Activated CD8-positive, alpha-beta T cell treated with anti-CD3 and anti-CD28 coated beads, Interleukin-2, amount 10 ng/mL, durations not matched to agents 7 days and 5 days (primary cell): ENCODE results near the gene PPP1R3F. TPM values are rescaled to one million over a fixed set of nuclear protein-coding genes. Genes with fewer than 3 reads are reported as not detected.

Experiments used
- ATAC-seq: fragments of 150-1000 bp; cut with Tn5 transposase; one replicate; pipeline ENCODE4 v1.10.0; 2021; ENCODE audit warnings: moderate library complexity
- CTCF ChIA-PET: fragments of 350-600 bp; sonication (Branson Sonifier 250); formaldehyde crosslinking; loops from one replicate; lab custom pipeline; 2021; ENCODE audit warnings: antibody characterized with exemption; lab: Charles Lee
- POLR2A ChIA-PET: fragments of 350-600 bp; sonication (Branson Sonifier 250); formaldehyde crosslinking; loops from one replicate; lab custom pipeline; 2021; ENCODE audit warnings: antibody characterized with exemption; lab: Charles Lee
- DNase-seq: peaks from one replicate; pipeline ENCODE4 v3.0.0-alpha.2; 2020
- H3K27ac Mint-ChIP-seq: one replicate; pipeline ENCODE4 v1.8.0; 2021; ENCODE audit warnings: mild to moderate bottlenecking, mixed read lengths
- H3K27me3 Mint-ChIP-seq: one replicate; pipeline ENCODE4 v1.8.0; 2021; ENCODE audit warnings: low read depth, mixed read lengths
- H3K36me3 Mint-ChIP-seq: one replicate; pipeline ENCODE4 v1.8.0; 2021; ENCODE audit warnings: low read depth, mixed read lengths
- H3K4me1 Mint-ChIP-seq: one replicate; pipeline ENCODE4 v1.8.0; 2021; ENCODE audit warnings: low read depth, mixed read lengths
- H3K4me3 Mint-ChIP-seq: one replicate; pipeline ENCODE4 v1.8.0; 2021; ENCODE audit warnings: mild to moderate bottlenecking, mixed read lengths
- H3K9me3 Mint-ChIP-seq: one replicate; pipeline ENCODE4 v1.8.0; 2022; ENCODE audit warnings: mixed read lengths; ENCODE audit not compliant: insufficient read depth
- total RNA-seq, 2 experiments: library from RNA; stranded (reverse); gene quantifications; one replicate each; pipeline ENCODE4 v1.2.3, GENCODE V29; 2021

The PPP1R3F gene
- total RNA-seq, 2 experiments from 2014 or later, result 8.0 to 8.5 TPM

DNA sequence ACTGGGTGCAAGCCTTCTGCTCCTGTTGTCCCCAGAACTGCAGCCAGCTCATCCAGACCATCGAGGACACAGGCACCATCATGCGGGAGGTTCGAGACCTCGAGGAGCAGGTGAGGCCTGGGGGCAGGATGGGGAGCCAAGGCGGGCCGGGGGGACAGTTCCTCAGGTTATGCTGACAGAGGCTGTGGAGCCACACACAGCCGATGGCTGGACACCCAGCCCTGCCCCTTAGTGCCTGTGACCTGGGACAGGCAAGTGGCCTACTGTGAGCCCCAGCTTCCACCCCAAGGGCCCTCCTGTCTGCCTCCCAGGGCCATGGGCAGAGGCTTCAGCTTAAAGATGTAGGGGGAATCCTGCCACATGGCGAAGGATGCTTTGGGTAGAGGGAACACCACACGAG lies 20.0 kb upstream of the PPP1R3F start:
- ATAC-seq (no peak), DNase-seq (no peak)
- peaks cover 14% of the 10 kb centered on the region for H3K4me1 Mint-ChIP-seq
- H3K9me3 Mint-ChIP-seq, result no peaks in the 10 kb centered on the region
- H3K27ac Mint-ChIP-seq, result peak overlapping the region; percentile 11
- ChIA-PET POLR2A (interaction anchor here (0.6 to 1.4 kb wide), 3 partner anchors 9 to 83 kb away, joined by 3 to 4 read pairs (median 4); no protein-coding TSS in a partner anchor), CTCF (no interaction called here)
- no peaks in the 10 kb centered on the region for H3K27me3 Mint-ChIP-seq
- peaks cover 28% of the 10 kb centered on the region for H3K36me3 Mint-ChIP-seq
- no peak overlapping the region for H3K4me3 Mint-ChIP-seq

DNA sequence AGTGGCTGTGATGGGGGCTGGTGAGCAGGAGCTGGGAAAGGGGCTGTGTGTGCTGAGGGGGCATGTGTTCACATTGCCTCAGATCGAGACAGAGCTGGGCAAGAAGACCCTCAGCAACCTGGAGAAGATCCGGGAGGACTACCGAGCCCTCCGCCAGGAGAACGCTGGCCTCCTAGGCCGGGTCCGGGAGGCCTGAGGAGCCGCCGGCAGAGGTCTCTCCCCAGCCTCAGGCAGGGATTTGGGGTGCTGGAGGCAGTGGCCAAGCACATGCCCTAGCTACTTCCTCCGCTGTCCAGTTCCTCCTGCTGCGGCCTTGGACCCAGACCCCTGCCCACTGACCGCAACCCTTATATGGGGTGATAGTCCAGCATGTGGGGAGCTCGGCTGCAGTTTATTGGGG lies 19.5 kb upstream of the PPP1R3F start:
- DNase-seq, result no peak
- CTCF ChIA-PET, result no interaction called here
- POLR2A ChIA-PET, result no interaction called here
- Mint-ChIP-seq H3K27me3 (no peaks in the 10 kb centered on the region), H3K9me3 (no peaks in the 10 kb centered on the region), H3K27ac (peak overlapping the region; percentile 11), H3K4me3 (no peak overlapping the region), H3K4me1 (peaks cover 14% of the 10 kb centered on the region), H3K36me3 (peaks cover 26% of the 10 kb centered on the region)
- ATAC-seq, result no peak

DNA sequence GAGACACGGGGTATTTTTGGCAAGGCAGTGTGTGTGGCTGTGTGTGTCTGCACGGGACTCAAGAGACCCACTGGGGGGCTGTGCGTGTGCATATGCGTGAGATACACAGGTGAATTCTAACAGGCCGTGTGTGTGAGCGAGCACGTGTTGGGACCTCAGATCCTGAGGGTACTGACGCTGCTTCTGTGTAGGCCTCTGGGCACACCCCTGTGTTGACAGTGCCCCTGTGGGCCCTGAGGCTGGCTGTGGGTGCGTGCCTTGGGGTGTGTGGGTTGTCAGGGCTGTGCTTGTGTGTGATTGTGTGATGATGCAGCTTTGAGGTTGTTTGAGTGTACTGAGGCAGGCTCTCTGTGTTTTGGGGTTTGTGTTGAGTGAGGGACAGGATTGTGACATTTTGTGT lies 19.0 kb upstream of the PPP1R3F start:
- peak overlapping the region; percentile 70 for H3K27ac Mint-ChIP-seq
- H3K27me3 Mint-ChIP-seq, result no peaks in the 10 kb centered on the region
- CTCF ChIA-PET, result no interaction called here
- no peak overlapping the region for H3K4me3 Mint-ChIP-seq
- peaks cover 14% of the 10 kb centered on the region for H3K4me1 Mint-ChIP-seq
- DNase-seq (no peak), ATAC-seq (no peak)
- POLR2A ChIA-PET, result no interaction called here
- H3K36me3 Mint-ChIP-seq, result peaks cover 26% of the 10 kb centered on the region
- H3K9me3 Mint-ChIP-seq, result no peaks in the 10 kb centered on the region

DNA sequence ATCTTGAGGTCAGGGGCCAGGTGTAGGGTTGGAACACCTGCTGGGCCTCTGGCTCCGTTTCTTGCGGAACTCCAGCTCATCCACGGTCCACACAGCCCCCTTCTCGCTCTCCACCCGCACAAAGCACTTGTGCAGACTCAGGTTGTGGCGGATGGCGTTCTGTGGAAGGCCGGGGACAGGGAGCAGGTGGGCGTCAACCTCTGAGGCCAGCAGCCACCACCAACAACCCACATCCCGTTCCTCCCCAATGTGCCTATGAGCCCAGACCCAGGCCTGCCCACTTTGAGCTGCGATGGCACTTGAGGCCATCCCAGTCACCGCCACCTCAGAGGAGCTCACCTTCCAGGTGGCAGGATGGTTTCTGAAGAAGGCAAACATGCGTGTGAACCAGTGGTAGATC lies 18.3 kb upstream of the PPP1R3F start:
- Mint-ChIP-seq H3K9me3 (no peaks in the 10 kb centered on the region), H3K4me3 (no peak overlapping the region), H3K36me3 (peaks cover 26% of the 10 kb centered on the region), H3K27ac (no peak overlapping the region), H3K27me3 (no peaks in the 10 kb centered on the region), H3K4me1 (peaks cover 14% of the 10 kb centered on the region)
- ChIA-PET POLR2A (no interaction called here), CTCF (no interaction called here)
- DNase-seq (no peak), ATAC-seq (no peak)

DNA sequence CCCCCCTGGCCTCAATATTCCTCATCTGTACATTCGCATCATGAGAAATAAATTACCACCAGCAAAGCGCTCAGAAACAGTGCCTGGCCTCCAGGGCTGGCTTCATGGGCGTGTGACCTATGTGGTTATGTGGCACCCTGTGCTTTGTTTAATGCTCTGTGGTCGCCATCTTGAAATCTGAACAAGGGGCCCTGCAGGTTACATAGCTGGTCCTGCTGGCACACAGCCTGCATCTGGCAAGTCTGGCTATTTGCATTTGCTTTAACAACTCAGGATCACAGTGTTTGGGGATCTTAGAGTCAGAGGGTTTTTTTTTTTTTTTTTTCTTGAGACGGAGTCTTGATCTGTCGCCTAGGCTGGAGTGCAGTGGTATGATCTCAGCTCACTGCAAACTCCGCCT lies 15.0 kb upstream of the PPP1R3F start:
- no peak for ATAC-seq
- Mint-ChIP-seq H3K4me1 (peaks cover 31% of the 10 kb centered on the region), H3K4me3 (no peak overlapping the region), H3K36me3 (peaks cover 18% of the 10 kb centered on the region), H3K27me3 (no peaks in the 10 kb centered on the region), H3K27ac (no peak overlapping the region), H3K9me3 (no peaks in the 10 kb centered on the region)
- POLR2A ChIA-PET, result no interaction called here
- CTCF ChIA-PET, result no interaction called here
- DNase-seq, result no peak

DNA sequence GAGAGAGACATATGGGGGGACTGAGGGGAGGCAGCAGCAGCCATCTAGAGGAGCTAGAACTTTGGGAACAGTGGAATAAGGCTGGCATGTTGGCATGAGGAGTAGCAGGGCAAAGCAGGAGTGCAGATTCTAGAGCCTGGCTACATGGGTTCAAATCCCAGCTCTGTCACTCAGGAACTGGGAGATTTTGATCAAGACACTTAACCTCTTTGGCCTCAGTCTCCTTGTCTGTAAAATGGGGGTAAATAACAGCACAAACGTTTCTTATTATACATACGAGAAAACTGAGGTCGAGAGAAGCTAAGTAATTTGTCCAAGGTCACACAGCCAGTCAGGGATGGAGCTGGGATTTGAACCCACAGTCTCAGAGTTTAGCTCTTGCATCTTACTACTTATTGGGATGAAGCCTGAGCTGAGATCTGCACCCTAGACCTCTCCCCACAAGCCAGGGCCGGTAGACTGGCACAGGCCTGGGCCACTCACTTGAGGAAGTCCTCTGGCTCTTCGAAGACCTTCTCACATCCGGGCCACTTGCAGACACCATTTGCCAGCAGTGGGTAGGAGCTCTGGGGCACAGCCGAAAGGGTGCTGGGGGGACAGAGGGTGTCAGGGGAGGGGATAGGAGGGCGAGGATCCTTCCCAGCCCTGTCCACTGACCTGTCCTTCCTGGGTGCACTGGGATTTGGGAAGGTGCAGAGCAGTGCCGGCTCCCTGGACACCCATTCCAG lies 13.2 kb upstream of the PPP1R3F start:
- Mint-ChIP-seq H3K27me3 (no peaks in the 10 kb centered on the region), H3K9me3 (no peaks in the 10 kb centered on the region), H3K4me1 (peaks cover 24% of the 10 kb centered on the region), H3K4me3 (no peak overlapping the region), H3K27ac (peak overlapping the region; percentile 25), H3K36me3 (peaks cover 9% of the 10 kb centered on the region)
- DNase-seq (no peak), ATAC-seq (no peak)
- ChIA-PET POLR2A (interaction anchor here (1.9 kb wide), 1 partner anchor 12 kb away, joined by 7 read pairs; no protein-coding TSS in a partner anchor), CTCF (interaction anchor here (1.1 kb wide), 1 partner anchor 63 kb away, joined by 3 read pairs; no protein-coding TSS in a partner anchor)

DNA sequence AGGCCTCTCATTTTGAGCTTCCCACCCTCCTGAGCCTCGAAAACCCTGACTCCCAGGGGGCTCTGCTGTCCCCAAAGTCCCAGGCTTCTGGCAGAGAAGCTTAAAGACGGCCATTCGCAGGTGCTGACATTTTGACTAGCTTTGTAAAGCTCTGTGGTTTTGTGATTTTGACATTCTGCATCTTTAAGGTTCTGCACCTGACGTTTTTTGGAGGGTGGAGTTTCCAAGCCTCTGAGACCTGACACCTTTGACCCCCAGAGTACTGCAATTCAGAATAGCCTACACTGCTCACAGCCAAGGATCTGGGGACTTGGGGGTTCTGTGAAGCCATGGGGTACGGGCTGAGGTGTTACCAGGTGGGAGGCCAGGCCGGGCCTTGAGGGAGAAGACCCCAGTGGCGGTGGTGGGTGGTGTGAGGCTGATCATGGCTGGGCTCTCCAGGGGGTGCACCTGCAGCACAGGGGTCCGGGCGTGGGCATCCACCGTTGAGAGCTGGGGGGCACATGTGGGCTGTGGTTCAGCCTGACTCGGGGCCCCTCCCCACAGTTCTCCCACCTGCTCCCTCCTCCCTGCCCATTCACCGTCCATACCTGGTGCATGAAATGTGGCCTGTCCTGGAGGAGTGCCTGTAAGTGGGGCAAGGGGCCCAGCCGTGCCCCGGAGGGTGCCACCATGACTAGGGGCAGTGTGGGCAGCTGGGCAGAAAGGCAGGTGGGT lies 12.4 kb upstream of the PPP1R3F start:
- ATAC-seq (no peak), DNase-seq (no peak)
- ChIA-PET CTCF (interaction anchor here (1.1 kb wide), 1 partner anchor 64 kb away, joined by 3 read pairs; no protein-coding TSS in a partner anchor), POLR2A (interaction anchor here (1.9 kb wide), 1 partner anchor 11 kb away, joined by 7 read pairs; no protein-coding TSS in a partner anchor)
- peaks cover 28% of the 10 kb centered on the region for H3K4me1 Mint-ChIP-seq
- H3K4me3 Mint-ChIP-seq, result no peak overlapping the region
- H3K27ac Mint-ChIP-seq, result peak overlapping the region; percentile 39
- H3K9me3 Mint-ChIP-seq, result no peaks in the 10 kb centered on the region
- H3K27me3 Mint-ChIP-seq, result no peaks in the 10 kb centered on the region
- H3K36me3 Mint-ChIP-seq, result peaks cover 11% of the 10 kb centered on the region

DNA sequence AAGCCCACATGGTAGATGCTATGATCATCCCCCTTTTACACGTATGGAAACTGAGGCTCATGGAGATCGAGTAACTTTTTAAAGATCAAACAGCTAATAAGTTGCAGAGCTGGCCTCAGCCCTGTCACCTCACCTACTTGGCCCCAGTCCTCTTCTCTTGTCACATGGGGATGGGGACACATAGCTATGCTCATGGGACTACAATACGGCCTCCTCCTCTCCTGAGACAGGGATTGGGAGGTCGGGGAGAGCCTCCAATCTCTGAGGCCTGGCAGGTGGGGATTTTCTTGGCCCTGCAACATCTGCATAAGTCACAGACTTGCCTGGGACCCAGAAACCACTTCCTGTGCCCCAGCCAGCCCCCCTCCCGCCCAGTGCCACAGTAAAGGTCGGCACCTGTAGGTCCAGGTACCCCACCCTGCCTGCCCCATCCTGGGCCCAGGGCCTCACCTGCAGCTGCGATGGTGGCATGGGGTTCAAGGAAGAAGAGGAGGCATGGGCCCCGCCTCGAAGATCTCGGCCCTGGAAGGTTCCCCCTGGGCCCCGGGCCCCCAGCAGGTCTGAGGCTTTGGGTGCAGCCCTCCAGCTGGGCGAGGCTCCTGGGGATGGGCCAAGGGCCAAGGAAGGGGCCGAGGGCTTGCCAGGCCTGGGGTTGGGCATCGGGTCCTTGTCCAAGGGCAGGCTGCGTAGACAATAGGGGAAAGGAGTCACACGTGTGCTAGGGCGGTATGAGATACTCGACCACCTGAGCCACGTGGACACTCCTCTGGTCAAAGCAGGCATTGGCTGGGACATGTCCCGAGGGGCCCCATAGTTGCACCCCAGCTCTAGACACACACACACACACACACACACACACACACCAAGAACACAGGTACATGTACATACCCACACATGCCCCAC lies 11.5 kb upstream of the PPP1R3F start:
- Mint-ChIP-seq H3K36me3 (peaks cover 6% of the 10 kb centered on the region), H3K27ac (peak overlapping the region; percentile 39), H3K27me3 (no peaks in the 10 kb centered on the region), H3K9me3 (no peaks in the 10 kb centered on the region), H3K4me1 (peaks cover 35% of the 10 kb centered on the region), H3K4me3 (no peak overlapping the region)
- ChIA-PET POLR2A (interaction anchor here (1.7 to 1.9 kb wide), 2 partner anchors 10 to 11 kb away, joined by 7 to 10 read pairs; no protein-coding TSS in a partner anchor), CTCF (no interaction called here)
- ATAC-seq, result peak; percentile 43
- DNase-seq, result no peak

DNA sequence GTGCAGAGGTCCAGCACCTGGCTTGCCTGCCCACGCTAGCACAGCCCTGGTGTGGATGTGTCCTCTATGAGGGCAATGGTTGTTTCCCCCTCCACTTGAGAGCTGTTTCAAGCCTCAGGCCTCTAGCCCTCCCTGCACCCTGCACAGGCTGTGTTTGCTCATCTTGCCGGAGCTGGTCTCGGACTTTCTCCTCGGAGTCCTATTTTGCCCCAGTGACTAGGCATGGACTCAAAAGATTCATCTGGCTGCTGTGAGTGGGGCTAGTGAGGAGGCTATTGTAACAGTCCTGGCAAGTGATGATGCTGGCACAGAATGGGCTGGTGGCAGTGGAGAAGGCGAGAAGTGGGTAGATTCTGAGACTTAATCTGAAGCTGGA lies 10.9 kb upstream of the PPP1R3F start:
- peaks cover 36% of the 10 kb centered on the region for H3K4me1 Mint-ChIP-seq
- no peak overlapping the region for H3K4me3 Mint-ChIP-seq

DNA sequence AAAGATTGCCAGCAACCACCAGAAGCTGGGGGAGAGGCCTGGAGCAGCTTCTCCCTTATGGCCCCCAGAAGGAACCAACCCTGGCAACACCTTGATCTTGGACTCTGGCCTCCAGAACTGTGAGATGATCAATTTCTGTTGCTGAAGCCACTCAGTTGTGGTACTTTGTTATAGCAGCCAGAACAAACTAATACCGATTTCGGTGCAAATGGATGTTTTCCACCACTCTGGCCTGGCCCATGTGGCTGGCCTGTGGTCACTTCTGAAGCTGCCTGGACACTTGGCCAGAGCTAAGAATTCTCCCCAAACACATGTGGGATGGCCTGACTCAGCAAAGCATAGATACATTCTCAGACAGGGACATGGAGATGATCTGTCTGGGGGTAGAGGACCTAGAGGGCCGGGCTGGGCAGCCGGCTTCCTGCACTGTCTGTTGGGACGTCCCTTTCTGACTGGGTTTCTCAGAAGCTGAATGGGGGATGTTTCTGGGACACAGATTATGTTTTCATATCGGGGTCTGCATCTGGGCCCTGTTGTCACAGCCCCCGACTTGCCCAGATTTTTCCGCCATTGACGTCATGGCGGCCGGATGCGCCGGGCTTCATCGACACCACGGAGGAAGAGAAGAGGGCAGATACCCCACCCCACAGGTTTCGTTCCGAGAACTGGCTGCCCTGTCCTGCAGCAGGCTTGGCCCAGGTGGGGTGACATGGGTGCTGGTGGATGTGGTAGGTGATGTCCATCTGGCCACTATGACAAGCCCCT lies 9.2 kb upstream of the PPP1R3F start:
- ChIA-PET CTCF (no interaction called here), POLR2A (interaction anchor here (1.7 kb wide), 1 partner anchor 8 kb away, joined by 10 read pairs; no protein-coding TSS in a partner anchor)
- ATAC-seq (no peak), DNase-seq (no peak)
- H3K36me3 Mint-ChIP-seq, result peaks cover 6% of the 10 kb centered on the region
- H3K4me1 Mint-ChIP-seq, result peaks cover 50% of the 10 kb centered on the region
- no peak overlapping the region for H3K27ac Mint-ChIP-seq
- no peaks in the 10 kb centered on the region for H3K9me3 Mint-ChIP-seq
- no peak overlapping the region for H3K4me3 Mint-ChIP-seq
- H3K27me3 Mint-ChIP-seq, result no peaks in the 10 kb centered on the region

More for the DNA sequence above, 10.9 kb upstream of the PPP1R3F start:
- Mint-ChIP-seq H3K9me3 (no peaks in the 10 kb centered on the region), H3K27ac (peak overlapping the region; percentile 50), H3K27me3 (no peaks in the 10 kb centered on the region), H3K36me3 (peaks cover 6% of the 10 kb centered on the region)
- ChIA-PET CTCF (no interaction called here), POLR2A (interaction anchor here (0.6 to 1.7 kb wide), 2 partner anchors 10 to 14 kb away, joined by 3 to 10 read pairs; no protein-coding TSS in a partner anchor)
- ATAC-seq (no peak), DNase-seq (no peak)
